GM19372 (cell line): ENCODE results near the gene HIP1.
"Not testable (repeated sequence)": the region's sequence is repeated elsewhere in the genome, so short reads cannot be mapped to it uniquely, and the experiment has no call there.

Experiments used
- ATAC-seq: cut with Tn5 transposase; IDR thresholded peaks from one replicate; pipeline ENCODE4 v1.9.1; 2021; ENCODE audit warnings: mild to moderate bottlenecking, low read depth, moderate library complexity; ENCODE audit not compliant: unreplicated experiment

The HIP1 gene

GRCh38 chr7:75739796-75740672, 1.3 kb upstream of the HIP1 start:
- peak; percentile 16 for ATAC-seq

- ATAC-seq = peak; percentile 90
These were observed 444 bp upstream of the HIP1 start for GRCh38 chr7:75738975-75739795.

- no peak for ATAC-seq
These were observed 711 bp downstream of the HIP1 start for GRCh38 chr7:75737856-75738603.

- no peak for ATAC-seq
These were observed 3.0 kb downstream of the HIP1 start for GRCh38 chr7:75735581-75736350.

- no peak for ATAC-seq
These were observed 3.9 kb downstream of the HIP1 start for GRCh38 chr7:75734586-75735458.

- ATAC-seq = no peak
These were observed 5.7 kb downstream of the HIP1 start for GRCh38 chr7:75732764-75733630.

- no peak for ATAC-seq
These were observed 6.7 kb downstream of the HIP1 start for GRCh38 chr7:75732016-75732521.

GRCh38 chr7:75729851-75730274, 8.9 kb downstream of the HIP1 start:
- ATAC-seq = no peak

- no peak for ATAC-seq
These were observed 10.7 kb downstream of the HIP1 start for GRCh38 chr7:75727881-75728593.

GRCh38 chr7:75727351-75727750, 11.4 kb downstream of the HIP1 start:
- ATAC-seq = not testable (repeated sequence)

GRCh38 chr7:75725306-75725705, 13.4 kb downstream of the HIP1 start:
- ATAC-seq = no peak

GRCh38 chr7:75723444-75723843, 15.3 kb downstream of the HIP1 start:
- no peak for ATAC-seq

GRCh38 chr7:75722373-75722772, 16.4 kb downstream of the HIP1 start:
- ATAC-seq = no peak

- ATAC-seq = not testable (repeated sequence)
These were observed 16.8 kb downstream of the HIP1 start for GRCh38 chr7:75721922-75722321.

GRCh38 chr7:75721426-75721825, 17.3 kb downstream of the HIP1 start:
- no peak for ATAC-seq

GRCh38 chr7:75719626-75720025, 19.1 kb downstream of the HIP1 start:
- ATAC-seq = no peak

- ATAC-seq = no peak
These were observed 20.2 kb downstream of the HIP1 start for GRCh38 chr7:75718390-75719031.
